ENCODE measurements around the gene CPSF3.

CPSF3 gene

GRCh38 chr2:9423922-9424272, 443 bp downstream of the CPSF3 start:
- no peak for ATAC-seq
- Mint-ChIP-seq H3K36me3 (ENCODE audit: low read depth) (peaks cover 18% of the 10 kb centered on the region), H3K27me3 (no peaks in the 10 kb centered on the region), H3K27ac (no peak overlapping the region), H3K9me3 (no peaks in the 10 kb centered on the region), H3K4me3 (no peak overlapping the region), H3K4me1 (peaks cover 35% of the 10 kb centered on the region)
- DNase-seq = no peak

GRCh38 chr2:9424447-9425164, 1.2 kb downstream of the CPSF3 start:
- H3K27me3 Mint-ChIP-seq = no peaks in the 10 kb centered on the region
- no peak overlapping the region for H3K4me3 Mint-ChIP-seq
- H3K27ac Mint-ChIP-seq = no peak overlapping the region
- H3K9me3 Mint-ChIP-seq = no peaks in the 10 kb centered on the region
- no peak for DNase-seq
- peaks cover 31% of the 10 kb centered on the region for H3K4me1 Mint-ChIP-seq
- H3K36me3 Mint-ChIP-seq (ENCODE audit: low read depth) = peaks cover 17% of the 10 kb centered on the region
- no peak for ATAC-seq

GRCh38 chr2:9428965-9429577, 5.6 kb downstream of the CPSF3 start:
- H3K4me3 Mint-ChIP-seq = no peak overlapping the region
- no peak overlapping the region for H3K27ac Mint-ChIP-seq
- H3K4me1 Mint-ChIP-seq = peaks cover 20% of the 10 kb centered on the region
- H3K27me3 Mint-ChIP-seq = no peaks in the 10 kb centered on the region
- no peak for ATAC-seq
- peaks cover 41% of the 10 kb centered on the region for H3K36me3 Mint-ChIP-seq (ENCODE audit: low read depth)
- no peak for DNase-seq
- H3K9me3 Mint-ChIP-seq = no peaks in the 10 kb centered on the region

- peaks cover 51% of the 10 kb centered on the region for H3K36me3 Mint-ChIP-seq (ENCODE audit: low read depth)
- peak; percentile 59 for ATAC-seq
- no peak overlapping the region for H3K4me3 Mint-ChIP-seq
- no peak for DNase-seq
- H3K4me1 Mint-ChIP-seq = peaks cover 20% of the 10 kb centered on the region
- no peaks in the 10 kb centered on the region for H3K9me3 Mint-ChIP-seq
- peak overlapping the region; percentile 80 for H3K27ac Mint-ChIP-seq
- H3K27me3 Mint-ChIP-seq = no peaks in the 10 kb centered on the region
Measured at GRCh38 chr2:9430316-9431293, 7.2 kb downstream of the CPSF3 start.

DNA sequence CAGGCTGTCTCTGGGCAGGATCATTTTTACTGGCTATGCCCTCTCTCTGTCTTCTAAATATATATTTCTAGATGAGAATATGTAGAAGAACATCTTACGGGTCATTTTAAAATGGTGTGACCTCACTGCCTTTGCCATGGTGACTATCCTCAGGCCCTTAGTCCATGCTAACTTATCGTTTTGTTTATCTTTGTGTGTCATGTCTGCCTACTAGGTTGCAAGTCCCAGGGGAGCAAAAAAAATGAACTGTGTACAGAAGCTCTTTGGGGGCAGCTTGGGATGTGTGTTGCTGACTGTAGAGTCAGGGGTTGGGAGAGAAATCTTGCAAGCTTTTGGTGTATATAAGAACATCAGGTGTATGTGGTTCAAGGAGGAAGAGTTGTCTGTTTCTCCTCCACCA, 11.0 kb downstream of the CPSF3 start:
- Mint-ChIP-seq H3K4me1 (peaks cover 15% of the 10 kb centered on the region), H3K27me3 (no peaks in the 10 kb centered on the region), H3K36me3 (ENCODE audit: low read depth) (peaks cover 74% of the 10 kb centered on the region), H3K9me3 (no peaks in the 10 kb centered on the region), H3K4me3 (no peak overlapping the region), H3K27ac (no peak overlapping the region)
- DNase-seq = no peak
- ATAC-seq = no peak

DNA sequence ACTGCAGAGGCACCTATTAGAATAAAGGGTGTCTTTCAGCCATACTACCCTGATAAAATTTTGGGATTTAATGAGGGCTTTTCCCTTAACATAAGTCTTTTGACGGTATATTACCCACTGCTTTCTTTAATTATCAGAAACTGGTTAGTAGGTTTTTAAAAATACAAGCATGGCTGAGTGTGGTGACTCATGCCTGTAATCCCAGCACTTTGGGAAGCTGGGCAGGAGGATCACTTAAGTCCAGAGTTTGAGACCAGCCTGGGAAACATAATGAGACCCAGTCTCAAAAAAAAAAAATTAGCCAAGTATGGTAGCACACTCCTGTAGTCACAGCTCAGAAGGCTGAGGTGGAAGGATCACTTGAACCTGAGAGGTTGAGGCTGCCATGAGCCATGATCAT, 16.1 kb downstream of the CPSF3 start:
- no peaks in the 10 kb centered on the region for H3K27me3 Mint-ChIP-seq
- no peak overlapping the region for H3K4me3 Mint-ChIP-seq
- DNase-seq (no peak), ATAC-seq (no peak)
- no peaks in the 10 kb centered on the region for H3K9me3 Mint-ChIP-seq
- peaks cover 59% of the 10 kb centered on the region for H3K36me3 Mint-ChIP-seq (ENCODE audit: low read depth)
- no peaks in the 10 kb centered on the region for H3K4me1 Mint-ChIP-seq
- no peak overlapping the region for H3K27ac Mint-ChIP-seq

- H3K4me3 Mint-ChIP-seq = no peak overlapping the region
- ATAC-seq = no peak
- no peak overlapping the region for H3K27ac Mint-ChIP-seq
- H3K27me3 Mint-ChIP-seq = no peaks in the 10 kb centered on the region
- no peaks in the 10 kb centered on the region for H3K9me3 Mint-ChIP-seq
- peaks cover 57% of the 10 kb centered on the region for H3K36me3 Mint-ChIP-seq (ENCODE audit: low read depth)
- DNase-seq = no peak
- no peaks in the 10 kb centered on the region for H3K4me1 Mint-ChIP-seq
Measured at GRCh38 chr2:9440058-9440727, 16.7 kb downstream of the CPSF3 start.

DNA sequence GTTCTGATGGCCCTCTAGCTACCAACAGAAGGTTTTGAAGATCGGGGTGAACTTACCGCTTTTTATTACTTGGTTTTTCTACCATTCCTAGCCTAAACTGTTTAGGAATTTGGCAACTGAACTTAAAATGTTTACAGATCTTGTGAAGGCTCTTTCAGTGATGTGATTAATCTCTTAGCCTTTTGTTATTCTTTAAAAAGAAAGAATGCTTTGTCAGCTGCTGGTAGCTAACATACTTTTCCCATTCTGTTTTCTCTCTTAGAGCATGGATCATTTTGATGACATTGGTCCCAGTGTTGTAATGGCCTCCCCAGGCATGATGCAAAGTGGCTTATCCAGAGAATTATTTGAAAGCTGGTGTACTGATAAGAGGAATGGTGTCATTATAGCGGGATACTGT, 18.1 kb downstream of the CPSF3 start:
- H3K4me3 Mint-ChIP-seq = no peak overlapping the region
- peaks cover 4% of the 10 kb centered on the region for H3K4me1 Mint-ChIP-seq
- no peaks in the 10 kb centered on the region for H3K9me3 Mint-ChIP-seq
- H3K27ac Mint-ChIP-seq = no peak overlapping the region
- no peaks in the 10 kb centered on the region for H3K27me3 Mint-ChIP-seq
- DNase-seq = no peak
- no peak for ATAC-seq
- peaks cover 58% of the 10 kb centered on the region for H3K36me3 Mint-ChIP-seq (ENCODE audit: low read depth)

GRCh38 chr2:9443526-9443925, 20.1 kb downstream of the CPSF3 start:
- ATAC-seq = no peak
- no peaks in the 10 kb centered on the region for H3K27me3 Mint-ChIP-seq
- H3K9me3 Mint-ChIP-seq = no peaks in the 10 kb centered on the region
- peaks cover 4% of the 10 kb centered on the region for H3K4me1 Mint-ChIP-seq
- no peak overlapping the region for H3K27ac Mint-ChIP-seq
- no peak for DNase-seq
- peaks cover 49% of the 10 kb centered on the region for H3K36me3 Mint-ChIP-seq (ENCODE audit: low read depth)
- no peak overlapping the region for H3K4me3 Mint-ChIP-seq

DNA sequence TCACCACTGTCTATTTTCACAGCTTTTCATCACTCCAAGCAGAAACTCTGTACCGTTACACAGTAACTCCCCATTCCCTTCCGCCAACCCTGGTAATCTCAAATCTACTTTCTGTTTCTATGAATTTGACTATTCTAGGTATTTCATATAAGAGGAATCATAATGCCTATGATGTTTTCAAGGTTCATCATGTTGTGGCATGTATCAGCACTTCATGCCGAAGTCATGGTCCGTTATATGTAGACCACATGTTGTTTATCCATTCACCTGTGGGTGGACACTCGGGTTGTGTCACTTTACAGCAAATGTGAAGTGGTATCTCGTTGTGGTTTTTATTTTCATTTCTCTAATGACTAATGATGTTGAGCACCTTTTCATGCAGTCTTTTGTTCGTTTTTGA, 21.6 kb downstream of the CPSF3 start:
- H3K27ac Mint-ChIP-seq = no peak overlapping the region
- DNase-seq (no peak), ATAC-seq (peak; percentile 24)
- no peak overlapping the region for H3K4me3 Mint-ChIP-seq
- H3K9me3 Mint-ChIP-seq = no peaks in the 10 kb centered on the region
- peaks cover 4% of the 10 kb centered on the region for H3K4me1 Mint-ChIP-seq
- H3K36me3 Mint-ChIP-seq (ENCODE audit: low read depth) = peaks cover 45% of the 10 kb centered on the region
- no peaks in the 10 kb centered on the region for H3K27me3 Mint-ChIP-seq

DNA sequence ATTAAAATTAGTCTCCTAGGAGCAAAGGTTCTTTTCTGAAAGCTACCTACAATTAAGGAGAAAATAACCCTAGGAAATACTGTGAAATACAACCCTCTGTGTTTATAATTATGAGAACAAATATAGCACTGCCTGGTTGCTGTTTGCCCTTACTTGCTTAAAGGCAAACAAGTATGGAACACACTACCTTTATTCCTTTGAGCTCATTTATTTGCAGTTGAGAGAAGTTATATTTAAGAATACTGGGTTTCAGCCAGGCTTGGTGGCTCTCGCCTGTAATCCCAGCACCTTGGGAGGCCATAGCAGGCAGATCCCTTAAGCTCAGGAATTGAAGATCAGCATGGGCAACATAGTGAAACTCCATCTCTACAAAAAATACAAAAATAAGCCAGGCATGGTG, 27.8 kb downstream of the CPSF3 start:
- H3K36me3 Mint-ChIP-seq (ENCODE audit: low read depth) = peaks cover 35% of the 10 kb centered on the region
- ATAC-seq = no peak
- H3K27ac Mint-ChIP-seq = no peak overlapping the region
- no peak for DNase-seq
- no peaks in the 10 kb centered on the region for H3K4me1 Mint-ChIP-seq
- H3K9me3 Mint-ChIP-seq = no peaks in the 10 kb centered on the region
- no peak overlapping the region for H3K4me3 Mint-ChIP-seq
- no peaks in the 10 kb centered on the region for H3K27me3 Mint-ChIP-seq

GRCh38 chr2:9460441-9461017, 37.1 kb downstream of the CPSF3 start:
- Mint-ChIP-seq H3K36me3 (ENCODE audit: low read depth) (peaks cover 41% of the 10 kb centered on the region), H3K4me1 (peaks cover 2% of the 10 kb centered on the region), H3K27ac (no peak overlapping the region), H3K9me3 (no peaks in the 10 kb centered on the region), H3K4me3 (no peak overlapping the region), H3K27me3 (no peaks in the 10 kb centered on the region)
- DNase-seq (no peak), ATAC-seq (no peak)

DNA sequence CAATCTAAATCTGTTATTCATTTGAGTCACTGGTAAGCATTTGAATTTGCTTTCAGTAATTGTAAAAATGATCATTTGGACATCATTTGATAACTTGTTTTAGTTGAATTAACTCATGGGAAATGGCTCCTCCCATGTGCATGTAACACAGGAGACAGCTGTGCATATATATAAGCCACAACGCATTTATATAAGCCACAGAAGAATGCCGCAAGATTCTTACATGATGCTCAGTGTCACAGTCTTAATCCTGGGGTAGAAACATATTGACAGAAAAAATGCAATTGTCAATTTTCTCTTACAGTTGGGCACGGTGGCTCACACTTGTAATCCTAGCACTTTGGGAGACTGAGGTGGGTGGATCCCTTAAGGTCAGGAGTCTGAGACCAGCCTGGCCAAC, 37.6 kb downstream of the CPSF3 start:
- H3K9me3 Mint-ChIP-seq = no peaks in the 10 kb centered on the region
- H3K27ac Mint-ChIP-seq = no peak overlapping the region
- DNase-seq (no peak), ATAC-seq (no peak)
- H3K27me3 Mint-ChIP-seq = no peaks in the 10 kb centered on the region
- peaks cover 2% of the 10 kb centered on the region for H3K4me1 Mint-ChIP-seq
- H3K4me3 Mint-ChIP-seq = no peak overlapping the region
- H3K36me3 Mint-ChIP-seq (ENCODE audit: low read depth) = peaks cover 42% of the 10 kb centered on the region

- no peak for DNase-seq
- no peak for ATAC-seq
- Mint-ChIP-seq H3K27ac (no peak overlapping the region), H3K27me3 (no peaks in the 10 kb centered on the region), H3K4me3 (no peak overlapping the region), H3K36me3 (ENCODE audit: low read depth) (peaks cover 43% of the 10 kb centered on the region), H3K9me3 (no peaks in the 10 kb centered on the region), H3K4me1 (peaks cover 2% of the 10 kb centered on the region)
Measured at GRCh38 chr2:9462313-9462712, 38.9 kb downstream of the CPSF3 start.
